Measurements from ENCODE around the gene CHST13.

The CHST13 gene

DNA sequence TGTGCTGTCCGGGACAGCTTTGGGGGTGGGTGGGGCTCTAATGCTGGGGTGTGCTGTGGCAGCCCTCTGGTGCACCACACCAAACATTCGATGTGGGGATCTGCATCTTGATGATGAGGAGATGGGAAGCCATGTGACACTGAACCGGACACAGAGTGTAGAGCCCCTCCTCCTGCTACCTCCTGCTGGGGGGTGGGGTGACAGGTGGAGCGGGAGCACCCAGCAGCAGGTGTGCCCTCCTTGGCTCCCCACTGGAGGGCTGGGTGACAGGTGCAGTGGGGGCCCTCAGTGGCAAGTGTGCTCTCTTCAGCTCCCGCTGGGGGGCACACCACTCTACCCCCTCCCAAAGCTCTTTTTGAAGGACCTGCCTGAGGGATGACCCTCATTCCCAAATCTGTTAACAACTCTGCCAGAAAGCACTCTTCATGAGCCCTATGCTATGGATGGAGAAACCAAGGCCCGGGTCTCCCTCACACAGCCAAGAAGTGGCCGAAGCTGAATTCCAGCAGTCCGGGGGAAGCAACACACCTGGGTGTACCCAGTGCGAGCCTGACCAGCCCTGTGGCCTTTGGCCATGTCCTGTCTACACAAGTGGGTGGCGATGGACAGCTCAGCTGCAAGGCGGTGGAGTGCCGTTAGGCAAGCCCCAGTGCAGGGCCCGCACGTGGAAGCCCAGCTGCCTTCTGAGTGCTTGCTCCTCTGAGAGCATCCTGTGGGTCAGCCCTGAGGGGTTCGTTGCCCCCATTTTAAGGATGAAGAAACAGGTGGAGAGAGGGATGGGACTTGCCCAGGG is 5.8 kb upstream of the CHST13 start:
- TF ChIP-seq, protein P1, sequence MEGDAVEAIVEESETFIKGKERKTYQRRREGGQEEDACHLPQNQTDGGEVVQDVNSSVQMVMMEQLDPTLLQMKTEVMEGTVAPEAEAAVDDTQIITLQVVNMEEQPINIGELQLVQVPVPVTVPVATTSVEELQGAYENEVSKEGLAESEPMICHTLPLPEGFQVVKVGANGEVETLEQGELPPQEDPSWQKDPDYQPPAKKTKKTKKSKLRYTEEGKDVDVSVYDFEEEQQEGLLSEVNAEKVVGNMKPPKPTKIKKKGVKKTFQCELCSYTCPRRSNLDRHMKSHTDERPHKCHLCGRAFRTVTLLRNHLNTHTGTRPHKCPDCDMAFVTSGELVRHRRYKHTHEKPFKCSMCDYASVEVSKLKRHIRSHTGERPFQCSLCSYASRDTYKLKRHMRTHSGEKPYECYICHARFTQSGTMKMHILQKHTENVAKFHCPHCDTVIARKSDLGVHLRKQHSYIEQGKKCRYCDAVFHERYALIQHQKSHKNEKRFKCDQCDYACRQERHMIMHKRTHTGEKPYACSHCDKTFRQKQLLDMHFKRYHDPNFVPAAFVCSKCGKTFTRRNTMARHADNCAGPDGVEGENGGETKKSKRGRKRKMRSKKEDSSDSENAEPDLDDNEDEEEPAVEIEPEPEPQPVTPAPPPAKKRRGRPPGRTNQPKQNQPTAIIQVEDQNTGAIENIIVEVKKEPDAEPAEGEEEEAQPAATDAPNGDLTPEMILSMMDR (IDR thresholded peaks at IDR 0.05; ENCODE audit: borderline replicate concordance, insufficient read depth, low read depth, low read length), result no peak
- no peak overlapping the region for H3K4me3 ChIP-seq (ENCODE audit: low read depth, low read length)

DNA sequence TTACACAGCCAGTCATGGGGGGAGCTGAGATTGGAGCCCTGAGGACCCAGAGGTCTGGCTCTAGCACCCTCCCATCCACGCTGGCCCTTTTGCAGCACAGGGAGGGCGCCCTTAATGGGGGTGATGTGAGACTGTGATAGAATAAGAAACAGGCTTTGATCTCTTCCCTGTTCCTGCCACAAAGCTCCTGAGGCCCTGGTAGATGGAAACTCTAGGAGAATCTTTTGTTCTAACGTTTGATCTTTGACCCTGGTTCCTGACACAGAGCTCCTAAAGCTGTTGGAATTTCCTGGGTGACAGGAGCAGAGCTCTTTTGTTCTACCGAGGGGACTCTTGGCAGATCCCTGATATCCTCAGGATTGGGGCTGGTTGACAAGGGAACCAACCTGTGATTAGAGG is 5.2 kb upstream of the CHST13 start:
- TF ChIP-seq, protein P1 (IDR thresholded peaks at IDR 0.05; ENCODE audit: borderline replicate concordance, insufficient read depth, low read depth, low read length), result no peak
- H3K4me3 ChIP-seq (ENCODE audit: low read depth, low read length), result no peak overlapping the region

DNA sequence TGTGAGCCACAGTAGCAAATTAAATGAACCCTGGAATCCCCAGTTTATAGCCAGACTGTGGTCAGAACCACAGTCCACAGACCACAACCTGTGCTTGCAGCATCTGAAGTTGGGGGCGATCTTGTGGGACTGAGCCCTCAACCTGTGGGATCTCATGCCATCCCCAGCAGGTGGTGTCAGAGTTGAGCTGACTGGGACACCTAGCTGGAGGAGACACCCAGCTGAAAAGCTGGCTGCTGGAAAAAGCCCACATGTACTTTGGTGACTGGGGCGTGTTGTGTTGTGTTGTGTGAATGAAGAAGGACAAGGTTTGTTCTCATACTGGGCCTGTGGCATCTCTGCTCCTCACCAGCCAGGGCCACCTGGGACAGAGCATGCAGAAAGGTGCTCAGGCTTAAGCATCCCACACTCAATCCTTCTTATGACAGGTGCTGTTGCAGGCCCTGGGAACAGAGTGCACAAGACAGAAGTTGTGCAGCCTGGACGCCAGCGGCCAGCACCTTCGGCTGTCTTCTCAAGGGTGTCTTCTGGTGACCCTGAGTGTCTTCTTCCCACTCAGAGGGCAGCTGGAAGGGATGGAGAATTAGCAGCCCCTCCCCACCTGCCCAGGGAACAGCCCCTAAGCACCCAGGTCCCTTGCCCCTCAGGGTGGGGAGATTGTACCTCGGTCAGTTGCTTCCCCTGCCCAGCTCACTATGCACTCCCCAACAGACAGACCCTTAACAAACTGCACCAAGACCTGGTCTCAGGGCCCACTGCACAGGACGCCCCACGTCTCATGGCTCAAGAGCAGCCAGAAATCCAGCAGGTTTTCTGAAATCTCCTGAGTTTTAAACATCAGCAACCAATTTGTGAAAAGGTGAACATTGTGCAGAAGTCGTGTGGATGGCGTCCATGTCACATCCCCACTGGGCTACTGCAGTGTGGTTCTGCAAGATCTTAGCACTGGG is 4.2 kb upstream of the CHST13 start:
- TF ChIP-seq, protein P1 (IDR thresholded peaks at IDR 0.05; ENCODE audit: borderline replicate concordance, insufficient read depth, low read depth, low read length), result no peak
- H3K4me3 ChIP-seq (ENCODE audit: low read depth, low read length), result no peak overlapping the region

DNA sequence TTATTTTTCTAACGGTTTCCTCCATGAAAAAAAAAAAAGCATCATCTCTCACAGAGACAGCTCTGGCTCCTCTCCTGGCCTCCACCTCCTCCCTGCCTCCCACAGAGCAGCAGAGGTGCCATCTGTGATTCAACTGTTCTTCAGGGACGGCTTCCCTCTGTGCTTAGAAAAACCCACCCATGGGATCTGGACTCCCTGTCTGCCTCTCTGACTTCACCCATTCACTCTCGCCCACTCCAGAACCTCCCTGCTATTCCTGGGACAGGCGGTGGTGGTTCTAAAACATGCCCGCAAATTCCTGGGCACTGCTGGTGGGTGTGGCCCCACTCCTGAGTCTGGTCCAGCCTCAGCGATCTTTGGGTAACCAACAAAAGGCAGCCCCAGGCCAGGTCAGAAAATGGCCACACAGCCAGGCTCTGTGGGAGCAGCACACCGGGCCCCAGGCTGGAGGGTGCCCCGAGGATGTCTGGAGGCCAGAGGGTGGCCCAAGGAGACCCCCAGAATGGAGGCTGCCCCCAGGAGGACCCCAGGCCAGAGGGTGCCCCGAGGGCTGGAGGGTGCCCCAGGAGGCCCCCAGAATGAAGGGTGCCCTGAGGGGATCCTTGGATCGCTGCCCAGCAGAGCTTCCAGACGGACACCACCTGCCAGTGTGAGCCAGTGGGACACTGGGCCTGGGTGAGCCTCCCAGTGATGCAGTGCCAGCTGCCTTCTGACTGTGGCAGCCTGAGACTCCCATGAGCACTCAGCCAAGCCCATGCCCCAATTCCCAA is 2.6 kb upstream of the CHST13 start:
- no peak overlapping the region for H3K4me3 ChIP-seq (ENCODE audit: low read depth, low read length)
- TF ChIP-seq, protein P1 (IDR thresholded peaks at IDR 0.05; ENCODE audit: borderline replicate concordance, insufficient read depth, low read depth, low read length), result no peak

DNA sequence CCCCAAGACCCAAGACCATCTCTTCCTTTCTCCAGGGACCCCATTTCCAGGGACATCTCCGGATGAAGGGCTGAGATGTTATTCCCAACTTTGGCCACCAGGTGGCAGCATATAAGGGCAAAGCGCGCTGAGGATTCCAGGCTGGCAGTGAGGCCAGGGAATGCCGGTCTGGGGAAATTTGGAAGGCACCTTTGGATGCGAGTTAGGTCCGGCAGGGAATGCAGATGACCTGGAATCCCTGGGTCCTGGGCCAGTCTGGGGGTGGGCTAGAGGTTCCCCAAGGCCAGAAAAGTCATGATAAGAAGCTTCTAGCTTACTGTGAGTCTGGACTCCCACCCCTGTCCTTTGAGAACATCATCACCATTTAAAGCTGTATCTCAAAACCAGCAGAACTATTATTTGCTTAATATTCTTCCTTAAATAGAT is 1.6 kb upstream of the CHST13 start:
- no peak overlapping the region for H3K4me3 ChIP-seq (ENCODE audit: low read depth, low read length)
- TF ChIP-seq, protein P1 (IDR thresholded peaks at IDR 0.05; ENCODE audit: borderline replicate concordance, insufficient read depth, low read depth, low read length), result peak; percentile 75

DNA sequence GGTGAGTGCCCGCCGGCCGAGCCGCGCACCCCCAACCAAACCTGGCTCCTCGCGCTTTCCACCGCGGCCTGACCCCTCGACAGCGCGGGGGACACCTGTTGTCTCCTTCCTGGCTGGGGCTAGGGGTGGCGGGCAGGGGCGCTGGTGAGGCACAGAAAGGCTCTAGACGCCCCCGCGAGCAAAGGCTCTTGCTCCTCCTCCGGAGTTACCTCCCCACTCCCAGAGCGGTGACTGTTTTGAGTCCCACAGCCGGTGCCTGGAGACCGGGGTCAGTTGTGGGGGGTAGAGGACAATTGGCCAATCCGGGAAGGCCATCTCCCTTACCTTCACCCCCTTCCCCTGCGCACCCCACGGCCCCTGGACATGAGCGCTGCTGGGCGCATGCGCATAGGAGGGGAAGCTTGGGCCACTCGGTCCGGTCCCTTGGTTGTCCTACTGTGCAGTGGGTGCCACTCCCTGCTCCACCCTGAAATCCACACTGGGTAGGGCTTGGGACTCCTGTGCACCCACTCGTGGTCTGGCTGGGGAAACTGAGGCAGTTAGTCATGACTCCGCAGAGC is 554 bp downstream of the CHST13 start:
- H3K4me3 ChIP-seq (ENCODE audit: low read depth, low read length), result no peak overlapping the region
- TF ChIP-seq, protein P1 (IDR thresholded peaks at IDR 0.05; ENCODE audit: borderline replicate concordance, insufficient read depth, low read depth, low read length), result no peak
